GM23338 (cell line): ENCODE results near the gene P2RX7.

Experiments
- CREB1 ChIP-seq: fragments of 250-450 bp; sonication (Bioruptor Pico); IDR thresholded peaks from 2 replicates; pipeline ENCODE4 v1.5.0; 2020; ENCODE audit warnings: low read depth, mild to moderate bottlenecking, moderate library complexity
- EZH2 ChIP-seq: fragments of 200-600 bp; sonication (generic); IDR thresholded peaks from one replicate; pipeline ENCODE4 v1.8.0; 2017; ENCODE audit warnings: antibody characterized with exemption, mild to moderate bottlenecking, low read depth; ENCODE audit not compliant: unreplicated experiment
- EZH2phosphoT487 ChIP-seq: fragments of 200-600 bp; sonication (generic); IDR thresholded peaks from one replicate; pipeline ENCODE4 v1.8.1; 2018; ENCODE audit warnings: antibody characterized with exemption; ENCODE audit not compliant: unreplicated experiment
- POLR2AphosphoS5 ChIP-seq: IDR thresholded peaks from 2 replicates; pipeline ENCODE4 v1.6.1; 2016; ENCODE audit warnings: antibody characterized with exemption, low read depth
- ZNF331 ChIP-seq: fragments of 250-450 bp; sonication (Bioruptor Pico); IDR thresholded peaks from 2 replicates; pipeline ENCODE4 v1.5.0; 2020; ENCODE audit warnings: low read depth, mild to moderate bottlenecking, moderate library complexity
- TF ChIP-seq, protein P1 (sequence below), 2 experiments: fragments of 200-600 bp in 1 of 2; sonication (generic) in 1 of 2; conservative IDR thresholded peaks; 2 replicates each; pipeline versions ENCODE4 v1.5.1 to v1.6.1; 2016 to 2017; ENCODE audit warnings: antibody characterized with exemption in 2 of 2, low read depth in 2 of 2, mild to moderate bottlenecking in 2 of 2, moderate library complexity in 1 of 2
- TF ChIP-seq, protein P2 (sequence below): fragments of 250-450 bp; sonication (Bioruptor Pico); IDR thresholded peaks from 2 replicates; pipeline ENCODE4 v1.5.0; 2020; ENCODE audit warnings: mild to moderate bottlenecking, moderate library complexity
- TF ChIP-seq, protein P3 (sequence below): IDR thresholded peaks from one replicate; pipeline ENCODE4 v1.6.1; 2018; ENCODE audit warnings: antibody characterized with exemption; ENCODE audit not compliant: unreplicated experiment

DNA sequence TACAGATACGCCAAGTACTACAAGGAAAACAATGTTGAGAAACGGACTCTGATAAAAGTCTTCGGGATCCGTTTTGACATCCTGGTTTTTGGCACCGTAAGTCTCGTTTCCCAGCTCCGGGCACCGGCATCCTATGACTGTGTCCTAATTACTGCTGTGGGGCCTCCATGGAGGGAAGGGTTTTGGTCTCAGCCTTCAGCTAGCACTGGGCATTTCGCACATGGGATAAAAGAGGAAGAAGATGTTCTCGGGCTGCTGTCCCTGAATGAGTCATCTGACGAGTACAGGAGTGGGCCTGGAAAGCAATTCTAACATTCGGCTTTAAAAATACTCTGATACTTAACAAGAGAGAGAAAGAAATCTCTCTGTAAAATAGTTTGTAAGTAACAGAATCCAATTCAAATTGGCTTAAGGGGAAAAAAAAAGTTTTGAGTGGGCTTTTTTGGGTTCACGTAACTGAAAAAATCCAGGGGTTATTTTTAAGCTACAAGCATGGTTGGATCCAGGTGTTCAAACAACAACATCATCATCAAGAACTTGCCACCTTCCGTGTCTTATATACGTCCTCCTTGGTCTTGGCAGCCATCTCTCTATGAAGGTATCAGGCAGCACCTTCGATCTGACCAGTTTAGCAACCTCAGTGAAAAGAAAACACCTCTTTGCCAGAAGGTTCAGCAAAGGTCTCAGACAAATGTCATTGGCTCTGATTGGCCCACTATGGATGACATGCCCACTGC, 42.9 kb downstream of the P2RX7 start:
- TF ChIP-seq, protein P1, sequence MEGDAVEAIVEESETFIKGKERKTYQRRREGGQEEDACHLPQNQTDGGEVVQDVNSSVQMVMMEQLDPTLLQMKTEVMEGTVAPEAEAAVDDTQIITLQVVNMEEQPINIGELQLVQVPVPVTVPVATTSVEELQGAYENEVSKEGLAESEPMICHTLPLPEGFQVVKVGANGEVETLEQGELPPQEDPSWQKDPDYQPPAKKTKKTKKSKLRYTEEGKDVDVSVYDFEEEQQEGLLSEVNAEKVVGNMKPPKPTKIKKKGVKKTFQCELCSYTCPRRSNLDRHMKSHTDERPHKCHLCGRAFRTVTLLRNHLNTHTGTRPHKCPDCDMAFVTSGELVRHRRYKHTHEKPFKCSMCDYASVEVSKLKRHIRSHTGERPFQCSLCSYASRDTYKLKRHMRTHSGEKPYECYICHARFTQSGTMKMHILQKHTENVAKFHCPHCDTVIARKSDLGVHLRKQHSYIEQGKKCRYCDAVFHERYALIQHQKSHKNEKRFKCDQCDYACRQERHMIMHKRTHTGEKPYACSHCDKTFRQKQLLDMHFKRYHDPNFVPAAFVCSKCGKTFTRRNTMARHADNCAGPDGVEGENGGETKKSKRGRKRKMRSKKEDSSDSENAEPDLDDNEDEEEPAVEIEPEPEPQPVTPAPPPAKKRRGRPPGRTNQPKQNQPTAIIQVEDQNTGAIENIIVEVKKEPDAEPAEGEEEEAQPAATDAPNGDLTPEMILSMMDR (conservative IDR thresholded peaks at IDR 0.05; ENCODE audit: low read depth in 2 of 2), result no peak
- TF ChIP-seq EZH2 (no peak), EZH2phosphoT487 (no peak), POLR2AphosphoS5 (no peak), CREB1 (CRISPR knock-in tag) (no peak), ZNF331 (CRISPR knock-in tag) (no peak)
- TF ChIP-seq, protein P2, sequence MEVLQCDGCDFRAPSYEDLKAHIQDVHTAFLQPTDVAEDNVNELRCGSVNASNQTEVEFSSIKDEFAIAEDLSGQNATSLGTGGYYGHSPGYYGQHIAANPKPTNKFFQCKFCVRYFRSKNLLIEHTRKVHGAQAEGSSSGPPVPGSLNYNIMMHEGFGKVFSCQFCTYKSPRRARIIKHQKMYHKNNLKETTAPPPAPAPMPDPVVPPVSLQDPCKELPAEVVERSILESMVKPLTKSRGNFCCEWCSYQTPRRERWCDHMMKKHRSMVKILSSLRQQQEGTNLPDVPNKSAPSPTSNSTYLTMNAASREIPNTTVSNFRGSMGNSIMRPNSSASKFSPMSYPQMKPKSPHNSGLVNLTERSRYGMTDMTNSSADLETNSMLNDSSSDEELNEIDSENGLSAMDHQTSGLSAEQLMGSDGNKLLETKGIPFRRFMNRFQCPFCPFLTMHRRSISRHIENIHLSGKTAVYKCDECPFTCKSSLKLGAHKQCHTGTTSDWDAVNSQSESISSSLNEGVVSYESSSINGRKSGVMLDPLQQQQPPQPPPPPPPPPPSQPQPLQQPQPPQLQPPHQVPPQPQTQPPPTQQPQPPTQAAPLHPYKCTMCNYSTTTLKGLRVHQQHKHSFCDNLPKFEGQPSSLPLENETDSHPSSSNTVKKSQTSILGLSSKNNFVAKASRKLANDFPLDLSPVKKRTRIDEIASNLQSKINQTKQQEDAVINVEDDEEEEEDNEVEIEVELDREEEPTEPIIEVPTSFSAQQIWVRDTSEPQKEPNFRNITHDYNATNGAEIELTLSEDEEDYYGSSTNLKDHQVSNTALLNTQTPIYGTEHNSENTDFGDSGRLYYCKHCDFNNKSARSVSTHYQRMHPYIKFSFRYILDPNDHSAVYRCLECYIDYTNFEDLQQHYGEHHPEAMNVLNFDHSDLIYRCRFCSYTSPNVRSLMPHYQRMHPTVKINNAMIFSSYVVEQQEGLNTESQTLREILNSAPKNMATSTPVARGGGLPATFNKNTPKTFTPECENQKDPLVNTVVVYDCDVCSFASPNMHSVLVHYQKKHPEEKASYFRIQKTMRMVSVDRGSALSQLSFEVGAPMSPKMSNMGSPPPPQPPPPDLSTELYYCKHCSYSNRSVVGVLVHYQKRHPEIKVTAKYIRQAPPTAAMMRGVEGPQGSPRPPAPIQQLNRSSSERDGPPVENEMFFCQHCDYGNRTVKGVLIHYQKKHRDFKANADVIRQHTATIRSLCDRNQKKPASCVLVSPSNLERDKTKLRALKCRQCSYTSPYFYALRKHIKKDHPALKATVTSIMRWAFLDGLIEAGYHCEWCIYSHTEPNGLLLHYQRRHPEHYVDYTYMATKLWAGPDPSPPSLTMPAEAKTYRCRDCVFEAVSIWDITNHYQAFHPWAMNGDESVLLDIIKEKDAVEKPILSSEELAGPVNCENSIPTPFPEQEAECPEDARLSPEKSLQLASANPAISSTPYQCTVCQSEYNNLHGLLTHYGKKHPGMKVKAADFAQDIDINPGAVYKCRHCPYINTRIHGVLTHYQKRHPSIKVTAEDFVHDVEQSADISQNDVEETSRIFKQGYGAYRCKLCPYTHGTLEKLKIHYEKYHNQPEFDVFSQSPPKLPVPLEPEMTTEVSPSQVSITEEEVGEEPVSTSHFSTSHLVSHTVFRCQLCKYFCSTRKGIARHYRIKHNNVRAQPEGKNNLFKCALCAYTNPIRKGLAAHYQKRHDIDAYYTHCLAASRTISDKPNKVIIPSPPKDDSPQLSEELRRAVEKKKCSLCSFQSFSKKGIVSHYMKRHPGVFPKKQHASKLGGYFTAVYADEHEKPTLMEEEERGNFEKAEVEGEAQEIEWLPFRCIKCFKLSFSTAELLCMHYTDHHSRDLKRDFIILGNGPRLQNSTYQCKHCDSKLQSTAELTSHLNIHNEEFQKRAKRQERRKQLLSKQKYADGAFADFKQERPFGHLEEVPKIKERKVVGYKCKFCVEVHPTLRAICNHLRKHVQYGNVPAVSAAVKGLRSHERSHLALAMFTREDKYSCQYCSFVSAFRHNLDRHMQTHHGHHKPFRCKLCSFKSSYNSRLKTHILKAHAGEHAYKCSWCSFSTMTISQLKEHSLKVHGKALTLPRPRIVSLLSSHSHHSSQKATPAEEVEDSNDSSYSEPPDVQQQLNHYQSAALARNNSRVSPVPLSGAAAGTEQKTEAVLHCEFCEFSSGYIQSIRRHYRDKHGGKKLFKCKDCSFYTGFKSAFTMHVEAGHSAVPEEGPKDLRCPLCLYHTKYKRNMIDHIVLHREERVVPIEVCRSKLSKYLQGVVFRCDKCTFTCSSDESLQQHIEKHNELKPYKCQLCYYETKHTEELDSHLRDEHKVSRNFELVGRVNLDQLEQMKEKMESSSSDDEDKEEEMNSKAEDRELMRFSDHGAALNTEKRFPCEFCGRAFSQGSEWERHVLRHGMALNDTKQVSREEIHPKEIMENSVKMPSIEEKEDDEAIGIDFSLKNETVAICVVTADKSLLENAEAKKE (CRISPR knock-in tag), result no peak
- TF ChIP-seq, protein P3, sequence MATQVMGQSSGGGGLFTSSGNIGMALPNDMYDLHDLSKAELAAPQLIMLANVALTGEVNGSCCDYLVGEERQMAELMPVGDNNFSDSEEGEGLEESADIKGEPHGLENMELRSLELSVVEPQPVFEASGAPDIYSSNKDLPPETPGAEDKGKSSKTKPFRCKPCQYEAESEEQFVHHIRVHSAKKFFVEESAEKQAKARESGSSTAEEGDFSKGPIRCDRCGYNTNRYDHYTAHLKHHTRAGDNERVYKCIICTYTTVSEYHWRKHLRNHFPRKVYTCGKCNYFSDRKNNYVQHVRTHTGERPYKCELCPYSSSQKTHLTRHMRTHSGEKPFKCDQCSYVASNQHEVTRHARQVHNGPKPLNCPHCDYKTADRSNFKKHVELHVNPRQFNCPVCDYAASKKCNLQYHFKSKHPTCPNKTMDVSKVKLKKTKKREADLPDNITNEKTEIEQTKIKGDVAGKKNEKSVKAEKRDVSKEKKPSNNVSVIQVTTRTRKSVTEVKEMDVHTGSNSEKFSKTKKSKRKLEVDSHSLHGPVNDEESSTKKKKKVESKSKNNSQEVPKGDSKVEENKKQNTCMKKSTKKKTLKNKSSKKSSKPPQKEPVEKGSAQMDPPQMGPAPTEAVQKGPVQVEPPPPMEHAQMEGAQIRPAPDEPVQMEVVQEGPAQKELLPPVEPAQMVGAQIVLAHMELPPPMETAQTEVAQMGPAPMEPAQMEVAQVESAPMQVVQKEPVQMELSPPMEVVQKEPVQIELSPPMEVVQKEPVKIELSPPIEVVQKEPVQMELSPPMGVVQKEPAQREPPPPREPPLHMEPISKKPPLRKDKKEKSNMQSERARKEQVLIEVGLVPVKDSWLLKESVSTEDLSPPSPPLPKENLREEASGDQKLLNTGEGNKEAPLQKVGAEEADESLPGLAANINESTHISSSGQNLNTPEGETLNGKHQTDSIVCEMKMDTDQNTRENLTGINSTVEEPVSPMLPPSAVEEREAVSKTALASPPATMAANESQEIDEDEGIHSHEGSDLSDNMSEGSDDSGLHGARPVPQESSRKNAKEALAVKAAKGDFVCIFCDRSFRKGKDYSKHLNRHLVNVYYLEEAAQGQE, result no peak
